Esophagus squamous epithelium (tissue), 4 donors: ENCODE data around the gene SYNPO.

ENCODE experiments used
- POLR2A ChIP-seq, 4 donors: fragments of 450-650 bp; IDR thresholded peaks; one replicate each; pipeline ENCODE4 v1.6.1; 2017; ENCODE audit warnings: antibody characterized with exemption in 4 of 4, mild to moderate bottlenecking in 4 of 4, moderate library complexity in 3 of 4
- TF ChIP-seq, protein P1 (sequence below), 6 experiments: fragments of 450-650 bp in 4 of 6; fragments of 200-600 bp in 2 of 6; sonication (generic) in 2 of 6; IDR thresholded peaks; one replicate each; pipeline ENCODE4 v1.5.1; 2016 to 2019; ENCODE audit warnings: antibody characterized with exemption in 6 of 6, mild to moderate bottlenecking in 4 of 6, moderate library complexity in 4 of 6

DNA sequence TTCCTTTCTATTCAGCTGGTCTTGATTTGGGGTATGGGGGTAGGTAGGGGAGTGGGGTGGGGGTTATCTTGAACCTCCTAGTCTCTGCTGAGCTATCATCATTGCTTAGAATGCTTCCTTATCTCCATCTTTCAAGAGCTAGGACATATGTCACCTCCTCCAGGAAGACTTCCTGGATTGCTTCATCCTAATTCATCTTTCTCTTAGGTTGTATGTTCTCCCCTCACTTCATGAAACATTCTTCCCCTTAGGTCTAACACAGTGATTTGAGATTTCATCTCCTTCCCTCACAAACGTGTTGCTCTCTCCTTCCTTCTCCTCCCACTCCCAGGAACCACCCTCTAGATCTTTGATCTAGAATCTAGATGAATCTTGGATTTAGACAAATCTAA is 2.4 kb upstream of the SYNPO start:
- TF ChIP-seq, protein P1, sequence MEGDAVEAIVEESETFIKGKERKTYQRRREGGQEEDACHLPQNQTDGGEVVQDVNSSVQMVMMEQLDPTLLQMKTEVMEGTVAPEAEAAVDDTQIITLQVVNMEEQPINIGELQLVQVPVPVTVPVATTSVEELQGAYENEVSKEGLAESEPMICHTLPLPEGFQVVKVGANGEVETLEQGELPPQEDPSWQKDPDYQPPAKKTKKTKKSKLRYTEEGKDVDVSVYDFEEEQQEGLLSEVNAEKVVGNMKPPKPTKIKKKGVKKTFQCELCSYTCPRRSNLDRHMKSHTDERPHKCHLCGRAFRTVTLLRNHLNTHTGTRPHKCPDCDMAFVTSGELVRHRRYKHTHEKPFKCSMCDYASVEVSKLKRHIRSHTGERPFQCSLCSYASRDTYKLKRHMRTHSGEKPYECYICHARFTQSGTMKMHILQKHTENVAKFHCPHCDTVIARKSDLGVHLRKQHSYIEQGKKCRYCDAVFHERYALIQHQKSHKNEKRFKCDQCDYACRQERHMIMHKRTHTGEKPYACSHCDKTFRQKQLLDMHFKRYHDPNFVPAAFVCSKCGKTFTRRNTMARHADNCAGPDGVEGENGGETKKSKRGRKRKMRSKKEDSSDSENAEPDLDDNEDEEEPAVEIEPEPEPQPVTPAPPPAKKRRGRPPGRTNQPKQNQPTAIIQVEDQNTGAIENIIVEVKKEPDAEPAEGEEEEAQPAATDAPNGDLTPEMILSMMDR (IDR thresholded peaks at IDR 0.05) = no peak
- TF ChIP-seq POLR2A (IDR thresholded peaks at IDR 0.05) = no peak
